ENCODE data around the gene CFAP69. TPM values are rescaled to one million over a fixed set of nuclear protein-coding genes. Genes with fewer than 3 reads are reported as not detected.

Gene CFAP69
- total and polyA plus RNA-seq, 2 of the 8 experiments (the other 6 are each of a cell fraction or from before 2014, with no cell fraction given) = 1.00 to 3.8 TPM

DNA sequence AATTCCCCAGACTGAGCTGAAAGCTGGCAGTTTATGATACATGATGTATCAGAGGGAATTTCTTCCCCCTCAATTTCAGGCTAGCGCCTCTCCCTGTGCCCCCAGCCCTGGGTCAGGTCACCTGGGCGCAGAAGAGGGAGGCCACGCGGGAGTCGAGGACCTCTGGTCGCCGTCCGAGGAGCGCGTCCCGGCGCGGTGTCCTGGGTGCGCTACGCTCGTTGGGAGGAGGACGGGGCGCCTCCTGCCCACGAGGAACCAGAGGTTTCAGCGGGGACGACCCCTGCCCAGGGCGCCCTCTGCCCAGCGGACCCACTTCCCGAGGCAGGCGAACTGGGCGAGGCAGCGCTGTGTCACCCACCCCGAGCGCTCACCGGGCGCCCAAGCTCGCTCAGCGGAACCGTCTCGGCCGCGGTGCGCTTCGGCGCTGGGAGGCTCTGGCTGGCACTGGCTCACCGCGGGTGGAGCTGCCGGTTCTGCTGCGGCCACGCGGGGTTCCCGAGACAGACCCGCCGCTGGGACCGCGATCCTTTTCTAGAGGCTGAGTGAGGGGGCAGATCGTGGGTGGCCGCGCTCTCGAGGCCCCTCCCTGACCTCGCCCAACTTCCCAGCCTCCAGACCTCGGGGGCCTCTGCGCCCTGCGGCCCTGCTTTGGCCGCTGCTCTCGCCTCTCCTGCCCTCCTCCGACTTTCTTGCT lies 76.0 kb downstream of the CFAP69 start, which contains the start of gene FAM237B (continued):
- TF ChIP-seq CREB1 (IDR thresholded peaks at IDR 0.05) (no peak), SP4 (IDR thresholded peaks at IDR 0.05; ENCODE audit: low read length) (no peak), EGR1 (IDR thresholded peaks at IDR 0.05; ENCODE audit: borderline replicate concordance, low read depth, low read length) (no peak), HDAC6 (IDR thresholded peaks at IDR 0.05; ENCODE audit: low read depth, low read length) (no peak), KDM1A (IDR thresholded peaks at IDR 0.05; ENCODE audit: borderline replicate concordance, low read length) (no peak), KDM4A (IDR thresholded peaks at IDR 0.05; ENCODE audit: low read depth, low read length, severe bottlenecking) (peak; percentile 95), SUZ12 (IDR thresholded peaks at IDR 0.05; ENCODE audit: low read length) (peak; percentile 78), SP2 (IDR thresholded peaks at IDR 0.05; ENCODE audit: low read length) (no peak), HDAC2 (IDR thresholded peaks at IDR 0.05; ENCODE audit: borderline replicate concordance in 1 of 2, low read depth in 2 of 2, low read length in 2 of 2) (peak in 1 of 2 experiments; percentile 45; a peak in 1 of 4 replicates)
- TF ChIP-seq, protein P1, sequence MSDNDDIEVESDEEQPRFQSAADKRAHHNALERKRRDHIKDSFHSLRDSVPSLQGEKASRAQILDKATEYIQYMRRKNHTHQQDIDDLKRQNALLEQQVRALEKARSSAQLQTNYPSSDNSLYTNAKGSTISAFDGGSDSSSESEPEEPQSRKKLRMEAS (IDR thresholded peaks at IDR 0.05) = no peak
